Measurements from ENCODE around the gene TMPRSS13.

The TMPRSS13 gene

DNA sequence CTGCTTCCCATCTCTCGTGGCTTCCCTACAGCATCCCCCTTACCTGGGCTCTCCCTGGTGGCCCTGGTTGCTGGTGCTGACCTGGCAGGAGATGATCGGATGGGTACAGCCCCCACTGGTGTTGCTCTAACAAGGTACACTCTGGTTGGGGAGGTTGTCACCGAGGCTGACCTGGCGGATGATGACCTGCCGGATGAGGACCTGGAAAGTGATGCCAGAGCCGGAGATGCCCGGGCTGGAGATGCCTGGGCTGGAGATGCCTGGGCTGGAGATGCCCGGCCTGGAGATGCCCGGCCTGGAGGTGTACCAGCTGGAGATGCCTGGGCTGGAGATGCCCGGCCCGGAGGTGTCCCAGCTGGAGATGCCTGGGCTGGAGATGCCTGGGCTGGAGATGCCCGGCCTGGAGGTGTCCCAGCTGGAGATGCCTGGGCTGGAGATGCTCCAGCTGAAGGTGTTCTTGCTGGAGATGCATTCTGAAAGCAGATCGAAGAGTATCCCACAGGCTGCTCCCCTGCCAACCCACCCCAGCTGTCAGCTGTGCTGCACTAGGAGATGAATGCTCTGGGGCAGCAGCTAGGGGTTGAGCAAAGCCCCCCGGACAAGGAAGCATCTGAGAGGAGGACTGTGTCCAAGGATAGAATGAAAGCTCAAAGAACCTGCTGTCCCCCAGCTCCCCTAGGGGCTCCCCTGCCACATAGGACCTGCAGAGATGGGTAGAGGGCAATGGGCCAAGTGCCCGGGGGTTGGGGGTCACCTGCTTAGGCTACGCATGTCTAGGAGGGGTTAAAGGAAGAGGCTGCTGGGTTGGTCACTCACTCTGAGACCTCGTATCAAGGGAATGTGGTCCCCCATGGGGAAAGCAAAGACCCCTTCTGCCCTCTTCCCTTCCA lies 10.6 kb downstream of the TMPRSS13 start:
- no peak overlapping the region for H3K27ac ChIP-seq (ENCODE audit: low read depth, low read length)
- H3K4me3 ChIP-seq (ENCODE audit: low read depth, low read length) = no peak overlapping the region
- no peaks in the 10 kb centered on the region for H3K9me3 ChIP-seq (ENCODE audit: control insufficient read depth, insufficient read depth, low read length)
- H3K4me1 ChIP-seq (ENCODE audit: control insufficient read depth, insufficient read depth, low read length) = no peaks in the 10 kb centered on the region
- no peak overlapping the region for H3K9ac ChIP-seq (ENCODE audit: low read depth, low read length)
- no peaks in the 10 kb centered on the region for H3K27me3 ChIP-seq (ENCODE audit: control insufficient read depth, insufficient read depth, low read length)
- no peaks in the 10 kb centered on the region for H3K36me3 ChIP-seq (ENCODE audit: control insufficient read depth, insufficient read depth, low read length)

DNA sequence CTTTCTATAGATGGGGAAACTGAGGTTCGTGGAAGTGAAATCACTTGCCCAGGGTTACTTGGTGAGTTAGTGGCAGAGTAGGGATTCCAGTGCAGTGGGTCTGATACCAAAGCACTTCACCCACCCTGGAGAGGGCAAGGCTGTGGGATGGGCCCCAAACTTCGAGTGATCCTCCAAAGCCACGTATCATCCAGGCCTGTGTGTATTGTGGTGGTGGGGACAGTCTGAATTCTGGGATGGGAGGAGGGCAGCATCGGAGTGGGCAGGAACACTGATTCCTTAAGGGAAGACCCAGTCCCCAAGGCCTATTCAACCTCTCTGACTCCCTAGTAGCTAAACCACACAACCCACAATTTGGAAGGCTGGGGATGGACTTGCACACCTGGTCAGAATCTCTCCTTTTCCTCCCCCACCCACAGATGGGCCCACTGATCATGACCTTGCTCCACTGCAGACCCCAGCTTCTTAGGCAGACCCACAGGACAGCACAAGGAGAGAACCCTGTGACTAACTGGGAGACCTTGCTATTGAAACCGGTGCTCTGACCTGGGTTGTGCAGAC lies 11.5 kb downstream of the TMPRSS13 start:
- H3K4me3 ChIP-seq (ENCODE audit: low read depth, low read length) = no peak overlapping the region
- H3K27me3 ChIP-seq (ENCODE audit: control insufficient read depth, insufficient read depth, low read length) = no peaks in the 10 kb centered on the region
- H3K27ac ChIP-seq (ENCODE audit: low read depth, low read length) = no peak overlapping the region
- H3K9me3 ChIP-seq (ENCODE audit: control insufficient read depth, insufficient read depth, low read length) = no peaks in the 10 kb centered on the region
- no peaks in the 10 kb centered on the region for H3K36me3 ChIP-seq (ENCODE audit: control insufficient read depth, insufficient read depth, low read length)
- H3K9ac ChIP-seq (ENCODE audit: low read depth, low read length) = no peak overlapping the region
- H3K4me1 ChIP-seq (ENCODE audit: control insufficient read depth, insufficient read depth, low read length) = no peaks in the 10 kb centered on the region

DNA sequence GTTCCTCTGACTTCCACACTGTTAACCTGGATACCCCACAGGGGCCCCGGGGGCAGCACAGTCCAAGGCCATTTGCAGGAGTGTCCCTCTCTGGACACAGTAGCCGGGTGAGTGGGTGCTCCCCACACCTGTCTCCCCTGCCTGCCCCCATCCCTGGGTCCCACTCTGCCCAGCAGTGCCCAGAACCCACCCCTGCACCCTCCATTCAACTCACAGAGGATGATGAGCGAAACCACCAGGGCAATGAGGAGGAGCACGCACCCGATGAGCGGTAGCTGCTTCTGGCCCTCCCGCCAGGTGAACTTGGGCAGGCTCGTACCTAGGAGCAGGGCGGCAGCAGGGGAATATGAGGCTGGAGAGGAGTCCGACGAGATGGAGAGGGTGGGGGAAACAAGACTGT lies 12.2 kb downstream of the TMPRSS13 start:
- Histone ChIP-seq H3K9ac (ENCODE audit: low read depth, low read length) (no peak overlapping the region), H3K9me3 (ENCODE audit: control insufficient read depth, insufficient read depth, low read length) (no peaks in the 10 kb centered on the region), H3K4me1 (ENCODE audit: control insufficient read depth, insufficient read depth, low read length) (no peaks in the 10 kb centered on the region), H3K4me3 (ENCODE audit: low read depth, low read length) (no peak overlapping the region), H3K27me3 (ENCODE audit: control insufficient read depth, insufficient read depth, low read length) (no peaks in the 10 kb centered on the region), H3K36me3 (ENCODE audit: control insufficient read depth, insufficient read depth, low read length) (no peaks in the 10 kb centered on the region), H3K27ac (ENCODE audit: low read depth, low read length) (no peak overlapping the region)

DNA sequence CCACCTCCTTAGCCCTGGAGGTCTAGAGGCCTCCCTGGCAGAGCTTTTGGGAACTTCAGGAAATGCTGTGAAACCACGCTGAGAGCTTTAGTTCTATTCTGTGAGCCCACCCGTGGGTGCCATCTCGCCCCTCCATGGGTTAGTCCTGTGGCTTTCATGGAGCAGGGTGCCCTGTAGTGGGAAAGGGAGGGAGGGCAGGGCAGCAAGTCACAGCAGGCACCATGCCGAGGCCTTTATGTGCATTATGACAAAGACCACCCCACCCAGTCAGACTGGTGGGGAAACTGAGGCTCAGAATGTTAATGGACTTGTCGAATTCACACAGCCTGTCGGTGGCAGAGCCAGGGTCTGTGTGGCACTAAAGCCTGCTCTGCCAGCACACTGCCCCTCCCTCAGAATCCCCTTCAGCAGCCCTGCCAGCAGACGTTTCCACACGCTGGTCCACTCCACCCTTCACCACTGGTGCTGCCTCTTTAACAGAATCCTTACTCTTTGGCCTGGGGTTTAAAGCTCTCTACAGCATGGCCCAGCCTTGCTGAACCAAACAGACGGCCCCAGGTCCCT lies 13.4 kb downstream of the TMPRSS13 start:
- no peaks in the 10 kb centered on the region for H3K4me1 ChIP-seq (ENCODE audit: control insufficient read depth, insufficient read depth, low read length)
- H3K9me3 ChIP-seq (ENCODE audit: control insufficient read depth, insufficient read depth, low read length) = no peaks in the 10 kb centered on the region
- no peak overlapping the region for H3K4me3 ChIP-seq (ENCODE audit: low read depth, low read length)
- no peak overlapping the region for H3K9ac ChIP-seq (ENCODE audit: low read depth, low read length)
- no peak overlapping the region for H3K27ac ChIP-seq (ENCODE audit: low read depth, low read length)
- no peaks in the 10 kb centered on the region for H3K36me3 ChIP-seq (ENCODE audit: control insufficient read depth, insufficient read depth, low read length)
- no peaks in the 10 kb centered on the region for H3K27me3 ChIP-seq (ENCODE audit: control insufficient read depth, insufficient read depth, low read length)

DNA sequence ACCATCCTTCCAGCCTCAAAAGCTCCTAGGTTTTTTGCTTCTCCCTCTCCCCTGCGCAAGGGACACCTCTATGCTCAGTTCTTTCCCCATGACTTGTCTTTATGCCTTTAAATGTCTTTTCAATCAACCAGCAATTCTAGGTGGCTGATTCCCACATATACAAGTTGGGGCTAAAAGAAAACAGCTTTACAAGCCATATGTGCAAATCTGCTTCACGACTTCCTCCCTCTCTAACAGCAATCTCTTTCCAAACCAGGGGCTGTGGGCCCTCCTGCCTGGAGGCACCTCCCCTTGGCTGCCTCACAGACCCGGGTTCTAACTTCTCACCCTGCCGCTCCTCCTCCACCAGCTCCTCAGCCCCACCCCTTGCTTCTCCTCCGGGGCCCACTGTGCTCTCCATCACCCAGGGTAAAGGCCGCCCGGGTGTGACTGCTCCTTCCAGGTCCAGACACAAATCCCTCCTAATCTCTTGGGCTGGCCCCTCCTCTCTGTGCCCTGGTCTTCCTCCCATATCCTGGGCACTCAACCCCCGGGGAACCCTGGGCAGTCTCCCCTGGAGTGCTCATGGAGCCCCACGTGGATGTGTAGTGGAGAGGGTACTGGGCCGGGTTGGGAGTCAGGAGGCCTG lies 14.1 kb downstream of the TMPRSS13 start:
- H3K9ac ChIP-seq (ENCODE audit: low read depth, low read length) = no peak overlapping the region
- no peaks in the 10 kb centered on the region for H3K4me1 ChIP-seq (ENCODE audit: control insufficient read depth, insufficient read depth, low read length)
- no peak overlapping the region for H3K4me3 ChIP-seq (ENCODE audit: low read depth, low read length)

DNA sequence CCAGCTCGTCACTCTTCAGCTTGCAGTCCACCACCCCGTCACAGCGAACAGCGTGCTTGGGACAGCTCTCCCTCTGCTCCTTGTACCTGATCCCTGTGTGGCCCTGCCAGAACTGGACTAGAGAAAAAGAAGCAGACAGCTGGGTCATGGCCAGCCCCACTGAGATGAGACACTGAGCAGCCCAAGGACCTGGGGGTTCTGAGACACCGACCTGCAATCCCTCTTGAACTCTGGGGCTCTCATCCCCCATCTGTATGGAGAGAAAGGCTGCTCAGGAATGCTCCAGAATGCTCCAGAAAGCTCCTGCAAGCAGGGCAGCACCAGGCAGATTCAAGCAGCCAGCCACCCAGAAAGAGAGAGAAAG lies 14.8 kb downstream of the TMPRSS13 start:
- H3K9me3 ChIP-seq (ENCODE audit: control insufficient read depth, insufficient read depth, low read length) = no peaks in the 10 kb centered on the region
- no peaks in the 10 kb centered on the region for H3K27me3 ChIP-seq (ENCODE audit: control insufficient read depth, insufficient read depth, low read length)
- no peak overlapping the region for H3K9ac ChIP-seq (ENCODE audit: low read depth, low read length)
- no peak overlapping the region for H3K4me3 ChIP-seq (ENCODE audit: low read depth, low read length)
- no peak overlapping the region for H3K27ac ChIP-seq (ENCODE audit: low read depth, low read length)
- H3K4me1 ChIP-seq (ENCODE audit: control insufficient read depth, insufficient read depth, low read length) = no peaks in the 10 kb centered on the region
- H3K36me3 ChIP-seq (ENCODE audit: control insufficient read depth, insufficient read depth, low read length) = no peaks in the 10 kb centered on the region

More for the DNA sequence above, 14.1 kb downstream of the TMPRSS13 start:
- H3K9me3 ChIP-seq (ENCODE audit: control insufficient read depth, insufficient read depth, low read length) = no peaks in the 10 kb centered on the region
- H3K27me3 ChIP-seq (ENCODE audit: control insufficient read depth, insufficient read depth, low read length) = no peaks in the 10 kb centered on the region
- no peaks in the 10 kb centered on the region for H3K36me3 ChIP-seq (ENCODE audit: control insufficient read depth, insufficient read depth, low read length)
- no peak overlapping the region for H3K27ac ChIP-seq (ENCODE audit: low read depth, low read length)

DNA sequence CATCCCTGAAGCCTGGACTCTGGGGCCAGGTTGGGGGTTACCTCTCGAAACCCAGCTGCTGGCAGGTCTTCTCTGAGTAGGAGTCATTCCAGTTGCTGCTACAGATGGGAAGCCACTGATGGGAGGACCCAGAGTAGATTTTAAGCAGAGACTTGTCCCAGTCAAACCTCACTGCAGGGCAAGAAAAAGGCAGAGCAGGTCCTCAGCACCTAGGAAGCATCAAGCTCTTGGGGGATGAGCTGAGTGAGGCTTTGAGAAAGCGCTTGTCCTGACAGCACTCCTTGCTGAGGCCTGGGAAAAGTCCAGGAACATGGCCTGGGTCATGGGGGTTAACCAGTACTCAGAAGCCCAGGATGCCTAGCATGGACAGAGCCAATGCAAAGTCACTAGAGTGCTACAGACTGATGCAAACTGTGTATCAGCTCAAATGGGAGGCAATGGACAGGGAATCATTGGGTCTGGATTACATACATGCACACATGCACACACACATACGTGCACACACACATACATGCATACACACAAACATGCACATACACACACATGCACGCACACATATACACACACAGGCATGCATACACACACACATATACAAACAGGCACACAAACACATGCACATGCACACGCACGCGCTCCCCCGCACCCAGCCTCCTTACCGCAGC lies 15.3 kb downstream of the TMPRSS13 start:
- H3K9ac ChIP-seq (ENCODE audit: low read depth, low read length) = no peak overlapping the region
- no peaks in the 10 kb centered on the region for H3K27me3 ChIP-seq (ENCODE audit: control insufficient read depth, insufficient read depth, low read length)
- no peaks in the 10 kb centered on the region for H3K9me3 ChIP-seq (ENCODE audit: control insufficient read depth, insufficient read depth, low read length)
- no peaks in the 10 kb centered on the region for H3K4me1 ChIP-seq (ENCODE audit: control insufficient read depth, insufficient read depth, low read length)
- no peak overlapping the region for H3K27ac ChIP-seq (ENCODE audit: low read depth, low read length)
- no peaks in the 10 kb centered on the region for H3K36me3 ChIP-seq (ENCODE audit: control insufficient read depth, insufficient read depth, low read length)
- no peak overlapping the region for H3K4me3 ChIP-seq (ENCODE audit: low read depth, low read length)

DNA sequence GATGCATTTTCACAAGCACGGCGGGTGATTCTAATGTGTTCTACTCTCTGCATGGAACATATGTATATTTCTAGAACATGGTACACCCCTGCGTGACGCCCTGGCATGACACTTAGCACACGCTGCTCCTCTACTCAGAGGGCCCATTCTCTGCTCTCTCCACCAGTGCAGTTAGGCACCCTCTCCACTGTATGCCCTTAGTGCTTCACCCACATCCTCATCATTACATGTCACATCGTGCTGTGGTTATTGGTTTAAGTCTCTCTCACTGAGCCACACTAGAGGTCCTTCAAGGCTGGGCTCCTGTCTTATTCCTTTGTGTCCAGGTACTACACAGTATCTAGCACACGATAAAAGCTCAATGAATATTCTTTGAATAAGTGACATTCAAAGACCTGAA lies 16.7 kb downstream of the TMPRSS13 start:
- H3K4me3 ChIP-seq (ENCODE audit: low read depth, low read length) = no peak overlapping the region
- H3K36me3 ChIP-seq (ENCODE audit: control insufficient read depth, insufficient read depth, low read length) = no peaks in the 10 kb centered on the region
- no peaks in the 10 kb centered on the region for H3K9me3 ChIP-seq (ENCODE audit: control insufficient read depth, insufficient read depth, low read length)
- H3K9ac ChIP-seq (ENCODE audit: low read depth, low read length) = no peak overlapping the region
- no peak overlapping the region for H3K27ac ChIP-seq (ENCODE audit: low read depth, low read length)
- no peaks in the 10 kb centered on the region for H3K27me3 ChIP-seq (ENCODE audit: control insufficient read depth, insufficient read depth, low read length)
- H3K4me1 ChIP-seq (ENCODE audit: control insufficient read depth, insufficient read depth, low read length) = peaks cover 5% of the 10 kb centered on the region; the same call in 1 of the 2 replicates

DNA sequence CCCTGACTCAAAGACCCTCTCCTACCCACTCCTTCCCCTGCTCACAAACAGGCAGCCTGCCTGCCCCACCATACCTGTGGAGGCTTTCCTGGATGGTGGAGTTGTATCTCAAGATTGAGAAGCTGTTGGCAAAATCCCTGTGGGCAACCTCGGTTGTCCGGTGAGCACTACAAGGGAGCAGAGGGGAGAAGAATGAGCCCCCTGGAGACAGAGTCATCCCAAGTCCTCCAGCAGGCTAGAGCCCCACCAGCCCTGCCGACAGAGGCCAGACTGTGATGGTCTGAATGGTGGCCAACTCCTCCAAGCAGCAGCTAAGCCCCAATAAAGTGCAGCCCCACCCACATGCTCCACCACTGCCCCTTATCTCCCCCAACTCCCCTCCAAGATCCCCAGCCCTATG lies 17.5 kb downstream of the TMPRSS13 start:
- Histone ChIP-seq H3K9me3 (ENCODE audit: control insufficient read depth, insufficient read depth, low read length) (no peaks in the 10 kb centered on the region), H3K27me3 (ENCODE audit: control insufficient read depth, insufficient read depth, low read length) (no peaks in the 10 kb centered on the region), H3K36me3 (ENCODE audit: control insufficient read depth, insufficient read depth, low read length) (no peaks in the 10 kb centered on the region), H3K9ac (ENCODE audit: low read depth, low read length) (no peak overlapping the region), H3K4me3 (ENCODE audit: low read depth, low read length) (no peak overlapping the region), H3K4me1 (ENCODE audit: control insufficient read depth, insufficient read depth, low read length) (peaks cover 12% of the 10 kb centered on the region; the same call in 1 of the 2 replicates), H3K27ac (ENCODE audit: low read depth, low read length) (no peak overlapping the region)

DNA sequence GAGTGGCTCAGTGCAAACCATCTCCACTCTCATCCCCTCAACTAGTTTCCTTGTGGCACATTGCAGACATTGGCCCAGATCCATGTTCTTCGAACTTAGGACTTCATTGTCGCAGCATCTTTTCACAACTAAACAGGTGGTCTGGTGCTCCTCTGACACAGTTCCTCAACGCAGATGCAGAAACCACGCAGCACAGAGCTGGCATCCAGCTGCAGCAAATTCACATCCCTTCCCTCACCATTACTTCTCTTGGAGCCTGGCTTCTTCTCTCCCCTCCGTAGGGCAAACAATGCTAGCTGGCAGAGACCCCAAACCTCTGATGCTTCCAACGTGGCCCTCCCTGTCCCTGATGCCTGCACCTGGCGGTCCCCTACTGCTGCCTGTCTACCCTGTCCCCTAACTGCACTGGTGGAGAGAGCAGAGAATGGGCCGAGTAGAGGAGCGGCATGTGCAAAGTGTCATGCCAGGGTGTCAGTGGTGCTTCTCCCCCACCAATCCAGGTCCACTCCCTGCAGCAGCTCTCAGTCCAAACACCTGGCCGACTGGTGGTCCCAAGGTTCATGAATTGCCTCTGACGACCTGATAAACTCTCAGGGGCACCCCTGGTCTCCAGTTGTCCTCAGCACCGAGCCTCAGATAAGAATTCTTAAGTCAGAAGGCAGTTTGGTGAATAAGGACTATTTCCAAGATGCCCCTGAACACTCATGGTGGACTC lies 18.1 kb downstream of the TMPRSS13 start:
- Histone ChIP-seq H3K9me3 (ENCODE audit: control insufficient read depth, insufficient read depth, low read length) (no peaks in the 10 kb centered on the region), H3K4me1 (ENCODE audit: control insufficient read depth, insufficient read depth, low read length) (peaks cover 12% of the 10 kb centered on the region; the same call in 1 of the 2 replicates), H3K27ac (ENCODE audit: low read depth, low read length) (no peak overlapping the region), H3K27me3 (ENCODE audit: control insufficient read depth, insufficient read depth, low read length) (no peaks in the 10 kb centered on the region), H3K9ac (ENCODE audit: low read depth, low read length) (no peak overlapping the region), H3K36me3 (ENCODE audit: control insufficient read depth, insufficient read depth, low read length) (no peaks in the 10 kb centered on the region), H3K4me3 (ENCODE audit: low read depth, low read length) (no peak overlapping the region)
